ENCODE measurements around the gene CD58.

The CD58 gene

DNA sequence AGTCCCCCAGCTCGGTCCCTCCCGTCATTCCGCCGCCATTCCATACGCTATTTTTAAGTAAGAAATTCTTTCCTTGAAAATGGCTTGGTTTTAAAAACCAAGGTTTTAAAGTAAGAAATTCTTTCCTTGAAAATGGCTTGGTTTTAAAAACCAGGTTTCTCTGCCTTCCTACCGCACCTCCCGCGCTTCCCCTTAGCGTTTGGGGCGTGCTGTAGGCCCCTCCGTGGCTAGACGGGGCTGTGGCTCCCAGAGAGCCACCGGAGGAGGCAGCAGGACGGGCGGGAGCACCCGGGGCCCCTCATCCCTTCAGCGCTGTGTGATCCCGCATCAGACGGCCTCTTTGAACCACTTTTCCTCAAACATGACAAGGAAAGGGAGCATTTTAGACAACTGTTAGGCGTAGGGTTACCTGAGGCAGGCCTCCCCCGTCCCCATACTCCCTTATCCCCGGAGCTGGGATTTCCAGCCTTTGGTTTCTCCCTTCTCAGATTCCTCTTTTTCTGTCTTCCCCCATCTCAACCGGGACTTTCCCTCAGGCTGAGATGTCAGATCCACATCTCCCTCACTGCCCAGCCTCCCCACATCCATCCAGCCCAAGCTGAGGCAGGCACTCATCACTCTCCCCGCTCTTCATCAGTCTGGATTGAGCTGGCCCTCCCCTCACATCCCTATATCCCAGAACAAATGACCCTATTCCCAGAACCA lies 541 bp upstream of the CD58 start:
- no peak for ATAC-seq
- TF ChIP-seq, protein P1, sequence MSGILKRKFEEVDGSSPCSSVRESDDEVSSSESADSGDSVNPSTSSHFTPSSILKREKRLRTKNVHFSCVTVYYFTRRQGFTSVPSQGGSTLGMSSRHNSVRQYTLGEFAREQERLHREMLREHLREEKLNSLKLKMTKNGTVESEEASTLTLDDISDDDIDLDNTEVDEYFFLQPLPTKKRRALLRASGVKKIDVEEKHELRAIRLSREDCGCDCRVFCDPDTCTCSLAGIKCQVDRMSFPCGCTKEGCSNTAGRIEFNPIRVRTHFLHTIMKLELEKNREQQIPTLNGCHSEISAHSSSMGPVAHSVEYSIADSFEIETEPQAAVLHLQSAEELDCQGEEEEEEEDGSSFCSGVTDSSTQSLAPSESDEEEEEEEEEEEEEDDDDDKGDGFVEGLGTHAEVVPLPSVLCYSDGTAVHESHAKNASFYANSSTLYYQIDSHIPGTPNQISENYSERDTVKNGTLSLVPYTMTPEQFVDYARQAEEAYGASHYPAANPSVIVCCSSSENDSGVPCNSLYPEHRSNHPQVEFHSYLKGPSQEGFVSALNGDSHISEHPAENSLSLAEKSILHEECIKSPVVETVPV (CRISPR knock-in tag; IDR thresholded peaks at IDR 0.05) = no peak
- TF ChIP-seq, protein P2, sequence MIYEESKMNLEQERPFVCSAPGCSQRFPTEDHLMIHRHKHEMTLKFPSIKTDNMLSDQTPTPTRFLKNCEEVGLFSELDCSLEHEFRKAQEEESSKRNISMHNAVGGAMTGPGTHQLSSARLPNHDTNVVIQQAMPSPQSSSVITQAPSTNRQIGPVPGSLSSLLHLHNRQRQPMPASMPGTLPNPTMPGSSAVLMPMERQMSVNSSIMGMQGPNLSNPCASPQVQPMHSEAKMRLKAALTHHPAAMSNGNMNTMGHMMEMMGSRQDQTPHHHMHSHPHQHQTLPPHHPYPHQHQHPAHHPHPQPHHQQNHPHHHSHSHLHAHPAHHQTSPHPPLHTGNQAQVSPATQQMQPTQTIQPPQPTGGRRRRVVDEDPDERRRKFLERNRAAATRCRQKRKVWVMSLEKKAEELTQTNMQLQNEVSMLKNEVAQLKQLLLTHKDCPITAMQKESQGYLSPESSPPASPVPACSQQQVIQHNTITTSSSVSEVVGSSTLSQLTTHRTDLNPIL (CRISPR knock-in tag; IDR thresholded peaks at IDR 0.05; ENCODE audit: low read depth) = no peak
- TF ChIP-seq ZC3H10 (CRISPR knock-in tag; IDR thresholded peaks at IDR 0.05) (no peak), TCF4 (CRISPR knock-in tag; IDR thresholded peaks at IDR 0.05; ENCODE audit: borderline replicate concordance) (no peak), PPARA (CRISPR knock-in tag; IDR thresholded peaks at IDR 0.05; ENCODE audit: borderline replicate concordance) (no peak), ARNTL (CRISPR knock-in tag; IDR thresholded peaks at IDR 0.05; ENCODE audit: borderline replicate concordance, low read depth) (no peak), ZNF8 (CRISPR knock-in tag; IDR thresholded peaks at IDR 0.05) (no peak), OSR1 (CRISPR knock-in tag; IDR thresholded peaks at IDR 0.05) (no peak), SNAI2 (CRISPR knock-in tag; IDR thresholded peaks at IDR 0.05) (no peak), ZFP3 (CRISPR knock-in tag; IDR thresholded peaks at IDR 0.05) (no peak), BACH2 (CRISPR knock-in tag; IDR thresholded peaks at IDR 0.05; ENCODE audit: borderline replicate concordance) (no peak), ZNF565 (CRISPR knock-in tag; conservative IDR thresholded peaks at IDR 0.05; ENCODE audit: low read depth) (no peak), TOX (CRISPR knock-in tag; IDR thresholded peaks at IDR 0.05; ENCODE audit: borderline replicate concordance) (no peak), RARB (CRISPR knock-in tag; IDR thresholded peaks at IDR 0.05) (no peak)
- TF ChIP-seq, protein P3, sequence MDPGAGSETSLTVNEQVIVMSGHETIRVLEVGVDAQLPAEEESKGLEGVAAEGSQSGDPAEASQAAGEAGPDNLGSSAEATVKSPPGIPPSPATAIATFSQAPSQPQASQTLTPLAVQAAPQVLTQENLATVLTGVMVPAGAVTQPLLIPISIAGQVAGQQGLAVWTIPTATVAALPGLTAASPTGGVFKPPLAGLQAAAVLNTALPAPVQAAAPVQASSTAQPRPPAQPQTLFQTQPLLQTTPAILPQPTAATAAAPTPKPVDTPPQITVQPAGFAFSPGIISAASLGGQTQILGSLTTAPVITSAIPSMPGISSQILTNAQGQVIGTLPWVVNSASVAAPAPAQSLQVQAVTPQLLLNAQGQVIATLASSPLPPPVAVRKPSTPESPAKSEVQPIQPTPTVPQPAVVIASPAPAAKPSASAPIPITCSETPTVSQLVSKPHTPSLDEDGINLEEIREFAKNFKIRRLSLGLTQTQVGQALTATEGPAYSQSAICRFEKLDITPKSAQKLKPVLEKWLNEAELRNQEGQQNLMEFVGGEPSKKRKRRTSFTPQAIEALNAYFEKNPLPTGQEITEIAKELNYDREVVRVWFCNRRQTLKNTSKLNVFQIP (CRISPR knock-in tag; IDR thresholded peaks at IDR 0.05; ENCODE audit: borderline replicate concordance, low read depth) = no peak
- TF ChIP-seq, protein P4, sequence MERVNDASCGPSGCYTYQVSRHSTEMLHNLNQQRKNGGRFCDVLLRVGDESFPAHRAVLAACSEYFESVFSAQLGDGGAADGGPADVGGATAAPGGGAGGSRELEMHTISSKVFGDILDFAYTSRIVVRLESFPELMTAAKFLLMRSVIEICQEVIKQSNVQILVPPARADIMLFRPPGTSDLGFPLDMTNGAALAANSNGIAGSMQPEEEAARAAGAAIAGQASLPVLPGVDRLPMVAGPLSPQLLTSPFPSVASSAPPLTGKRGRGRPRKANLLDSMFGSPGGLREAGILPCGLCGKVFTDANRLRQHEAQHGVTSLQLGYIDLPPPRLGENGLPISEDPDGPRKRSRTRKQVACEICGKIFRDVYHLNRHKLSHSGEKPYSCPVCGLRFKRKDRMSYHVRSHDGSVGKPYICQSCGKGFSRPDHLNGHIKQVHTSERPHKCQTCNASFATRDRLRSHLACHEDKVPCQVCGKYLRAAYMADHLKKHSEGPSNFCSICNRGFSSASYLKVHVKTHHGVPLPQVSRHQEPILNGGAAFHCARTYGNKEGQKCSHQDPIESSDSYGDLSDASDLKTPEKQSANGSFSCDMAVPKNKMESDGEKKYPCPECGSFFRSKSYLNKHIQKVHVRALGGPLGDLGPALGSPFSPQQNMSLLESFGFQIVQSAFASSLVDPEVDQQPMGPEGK (CRISPR knock-in tag; IDR thresholded peaks at IDR 0.05; ENCODE audit: borderline replicate concordance) = no peak
- TF ChIP-seq, protein P5, sequence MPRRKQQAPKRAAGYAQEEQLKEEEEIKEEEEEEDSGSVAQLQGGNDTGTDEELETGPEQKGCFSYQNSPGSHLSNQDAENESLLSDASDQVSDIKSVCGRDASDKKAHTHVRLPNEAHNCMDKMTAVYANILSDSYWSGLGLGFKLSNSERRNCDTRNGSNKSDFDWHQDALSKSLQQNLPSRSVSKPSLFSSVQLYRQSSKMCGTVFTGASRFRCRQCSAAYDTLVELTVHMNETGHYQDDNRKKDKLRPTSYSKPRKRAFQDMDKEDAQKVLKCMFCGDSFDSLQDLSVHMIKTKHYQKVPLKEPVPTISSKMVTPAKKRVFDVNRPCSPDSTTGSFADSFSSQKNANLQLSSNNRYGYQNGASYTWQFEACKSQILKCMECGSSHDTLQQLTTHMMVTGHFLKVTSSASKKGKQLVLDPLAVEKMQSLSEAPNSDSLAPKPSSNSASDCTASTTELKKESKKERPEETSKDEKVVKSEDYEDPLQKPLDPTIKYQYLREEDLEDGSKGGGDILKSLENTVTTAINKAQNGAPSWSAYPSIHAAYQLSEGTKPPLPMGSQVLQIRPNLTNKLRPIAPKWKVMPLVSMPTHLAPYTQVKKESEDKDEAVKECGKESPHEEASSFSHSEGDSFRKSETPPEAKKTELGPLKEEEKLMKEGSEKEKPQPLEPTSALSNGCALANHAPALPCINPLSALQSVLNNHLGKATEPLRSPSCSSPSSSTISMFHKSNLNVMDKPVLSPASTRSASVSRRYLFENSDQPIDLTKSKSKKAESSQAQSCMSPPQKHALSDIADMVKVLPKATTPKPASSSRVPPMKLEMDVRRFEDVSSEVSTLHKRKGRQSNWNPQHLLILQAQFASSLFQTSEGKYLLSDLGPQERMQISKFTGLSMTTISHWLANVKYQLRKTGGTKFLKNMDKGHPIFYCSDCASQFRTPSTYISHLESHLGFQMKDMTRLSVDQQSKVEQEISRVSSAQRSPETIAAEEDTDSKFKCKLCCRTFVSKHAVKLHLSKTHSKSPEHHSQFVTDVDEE (CRISPR knock-in tag; IDR thresholded peaks at IDR 0.05) = no peak

DNA sequence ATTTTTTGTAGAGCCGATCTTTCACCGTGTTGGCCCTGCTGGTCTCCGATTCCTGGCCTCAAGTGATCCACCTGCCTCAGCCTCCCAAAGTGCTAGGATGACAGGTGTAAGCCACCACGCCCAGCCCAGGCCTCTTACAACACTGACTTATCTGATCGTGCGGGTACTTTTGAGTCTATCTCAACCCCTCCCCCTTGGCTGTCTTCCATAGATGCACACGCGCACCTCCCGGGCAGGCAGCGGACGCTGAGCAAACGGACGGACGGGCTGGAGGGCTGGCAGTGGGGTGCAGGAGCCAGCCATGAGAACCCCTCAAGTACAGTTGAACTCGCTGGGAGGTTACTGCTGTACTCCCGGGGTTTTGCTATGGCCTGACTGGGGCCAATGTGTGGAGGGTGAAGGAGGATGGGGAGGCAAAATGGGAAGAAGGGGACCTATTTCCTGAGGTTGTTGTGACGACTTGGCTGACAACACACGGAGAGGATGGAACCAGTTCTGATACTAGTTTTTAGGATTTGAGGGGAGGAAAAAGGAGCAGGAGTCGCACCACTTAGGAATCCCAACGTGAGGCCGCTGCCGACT lies 959 bp downstream of the CD58 start:
- peak; percentile 0; the same call in 2 of the 3 replicates for ATAC-seq
- TF ChIP-seq RARB (CRISPR knock-in tag; IDR thresholded peaks at IDR 0.05) = no peak
- no peak for TF ChIP-seq GLIS3 (CRISPR knock-in tag; IDR thresholded peaks at IDR 0.05)
- TF ChIP-seq, protein P5 (CRISPR knock-in tag; IDR thresholded peaks at IDR 0.05) = no peak
- TF ChIP-seq, protein P4 (CRISPR knock-in tag; IDR thresholded peaks at IDR 0.05; ENCODE audit: borderline replicate concordance) = no peak
- no peak for TF ChIP-seq TOX (CRISPR knock-in tag; IDR thresholded peaks at IDR 0.05; ENCODE audit: borderline replicate concordance)
- no peak for TF ChIP-seq ZNF70 (CRISPR knock-in tag; IDR thresholded peaks at IDR 0.05)
- no peak for TF ChIP-seq CSDC2 (CRISPR knock-in tag; IDR thresholded peaks at IDR 0.05)
- no peak for TF ChIP-seq PPARA (CRISPR knock-in tag; IDR thresholded peaks at IDR 0.05; ENCODE audit: borderline replicate concordance)
- no peak for TF ChIP-seq TCF4 (CRISPR knock-in tag; IDR thresholded peaks at IDR 0.05; ENCODE audit: borderline replicate concordance)
- TF ChIP-seq ZC3H10 (CRISPR knock-in tag; IDR thresholded peaks at IDR 0.05) = no peak
- no peak for TF ChIP-seq ARNTL (CRISPR knock-in tag; IDR thresholded peaks at IDR 0.05; ENCODE audit: borderline replicate concordance, low read depth)
- TF ChIP-seq ZFP3 (CRISPR knock-in tag; IDR thresholded peaks at IDR 0.05) = no peak
- no peak for TF ChIP-seq OSR1 (CRISPR knock-in tag; IDR thresholded peaks at IDR 0.05)
- no peak for TF ChIP-seq BACH2 (CRISPR knock-in tag; IDR thresholded peaks at IDR 0.05; ENCODE audit: borderline replicate concordance)
- no peak for TF ChIP-seq ZFP30 (CRISPR knock-in tag; IDR thresholded peaks at IDR 0.05)
- TF ChIP-seq, protein P2 (CRISPR knock-in tag; IDR thresholded peaks at IDR 0.05; ENCODE audit: low read depth) = no peak
